Measurements from ENCODE around the gene NLRP6. TPM values are rescaled to one million over a fixed set of nuclear protein-coding genes. Genes with fewer than 3 reads are reported as not detected.
"Not testable (repeated sequence)": the region's sequence is repeated elsewhere in the genome, so short reads cannot be mapped to it uniquely, and the experiment has no call there.

Gene NLRP6
- total and polyA plus RNA-seq, 2 of the 4 experiments (the other 2 are of a cell fraction): not detected

- peak overlapping the region; percentile 2 to 77; a peak in 3 of 4 replicates for H4K8ac ChIP-seq (ENCODE audit: low read depth in 2 of 2, low read length in 2 of 2)
- H3K36me3 ChIP-seq (ENCODE audit: control insufficient read depth, insufficient read depth, low read length); H4K20me1 ChIP-seq (ENCODE audit: insufficient read depth, low read length); H2AFZ ChIP-seq (replicated peaks; ENCODE audit: low read length, poor library complexity); H3K18ac ChIP-seq (ENCODE audit: low read depth, low read length); H3K9me1 ChIP-seq (ENCODE audit: insufficient read depth, low read length); dilution Hi-C loops (cut with HindIII; ENCODE audit: low sequenced_read_pairs, unreplicated experiment); DNase-seq; H3K9me3 ChIP-seq (ENCODE audit: control insufficient read depth, insufficient read depth, low read length); H2BK20ac ChIP-seq (ENCODE audit: low read depth, low read length); CTCF ChIA-PET; H3K27me3 ChIP-seq (ENCODE audit: control insufficient read depth, insufficient read depth, low read length): not testable (repeated sequence)
- H2BK5ac ChIP-seq (ENCODE audit: low read depth, low read length, poor library complexity, severe bottlenecking): peak overlapping the region; percentile 58
- H3K79me1 ChIP-seq (ENCODE audit: low read depth in 1 of 2, low read length in 2 of 2): peaks cover 0 to 25% of the 10 kb centered on the region in 2 experiments; a peak in 2 of 4 replicates
- H3K4me2 ChIP-seq (ENCODE audit: low read depth, low read length): peak overlapping the region; percentile 89
- in situ Hi-C loops (cut with MboI; ENCODE audit: low sequenced_read_pairs) (loop anchor here (10.0 kb wide), 2 partner anchors 46 to 146 kb away; partner anchors contain the start of gene PTDSS2), intact Hi-C loops (cut with micrococcal nuclease) (loop anchor here (5.0 kb wide), 1 partner anchor 102 kb away; the partner anchor contains the start of genes BET1L and RIC8A)
- POLR2A ChIA-PET (ENCODE audit: unreplicated experiment): interaction anchor here (0.6 kb wide), 1 partner anchor 47 kb away, joined by 4 read pairs; no protein-coding TSS in a partner anchor
- peak; percentile 0 for ATAC-seq (ENCODE audit: low read depth)
- peak overlapping the region; percentile 53 for H3K4me3 ChIP-seq (ENCODE audit: insufficient read depth, low read depth, low read length)
- WGBS, 2 experiments (ENCODE audit: extremely low coverage in 2 of 2, insufficient read length in 1 of 2): 67% methylated on average over 8 of the region's 24 CpGs; no CpG with 5 or more reads in 1 of the 2 experiments
- H3K56ac ChIP-seq (ENCODE audit: extremely low read depth, insufficient read depth, low read length): peak overlapping the region; percentile 24; the same call in 1 of the 2 replicates
- H3K4ac ChIP-seq (ENCODE audit: low read depth, low read length): peak overlapping the region; percentile 90
- peak overlapping the region; percentile 42; the same call in 1 of the 2 replicates for H4K5ac ChIP-seq (ENCODE audit: low read depth, low read length)
- H2AK9ac ChIP-seq (replicated peaks; ENCODE audit: low read depth, low read length, poor library complexity): peak overlapping the region; percentile 60
- H4K91ac ChIP-seq (ENCODE audit: insufficient read depth, low read depth, low read length): peak overlapping the region; percentile 80
- H2AK5ac ChIP-seq (ENCODE audit: low read depth, low read length): peak overlapping the region; percentile 80
- H3K23ac ChIP-seq (ENCODE audit: low read depth, low read length): peak overlapping the region; percentile 83
- peaks cover 20% of the 10 kb centered on the region for H3K4me1 ChIP-seq (ENCODE audit: control insufficient read depth, insufficient read depth, low read length)
- H3K14ac ChIP-seq (replicated peaks; ENCODE audit: low read depth, low read length): peak overlapping the region; percentile 67; the same call in 1 of the 2 replicates
- H2BK120ac ChIP-seq (ENCODE audit: low read depth, low read length): peak overlapping the region; percentile 20; the same call in 1 of the 2 replicates
- H2BK15ac ChIP-seq (ENCODE audit: low read depth, low read length): peak overlapping the region; percentile 12; the same call in 2 of the 3 replicates
- peak overlapping the region; percentile 74 for H3K9ac ChIP-seq (ENCODE audit: low read depth, low read length)
- H3K27ac ChIP-seq (ENCODE audit: insufficient read depth, low read length): peak overlapping the region; percentile 19
- BruUV-seq (replicated peaks): TSS peak; percentile 100
Observed at GRCh38 chr11:308740-309665, 30.8 kb downstream of the NLRP6 start.

GRCh38 chr11:309979-310572 lies 31.9 kb downstream of the NLRP6 start:
- Histone ChIP-seq H3K79me1 (ENCODE audit: low read depth in 1 of 2, low read length in 2 of 2) (peaks cover 3 to 35% of the 10 kb centered on the region in 2 experiments; a peak in 3 of 4 replicates), H2AK5ac (ENCODE audit: low read depth, low read length) (peak overlapping the region; percentile 83), H3K4me2 (ENCODE audit: low read depth, low read length) (peak overlapping the region; percentile 89), H4K5ac (ENCODE audit: low read depth, low read length) (peak overlapping the region; percentile 58; the same call in 1 of the 2 replicates), H3K4me3 (ENCODE audit: insufficient read depth, low read depth, low read length) (peak overlapping the region; percentile 53), H2BK120ac (ENCODE audit: low read depth, low read length) (peak overlapping the region; percentile 77; the same call in 1 of the 2 replicates), H3K4ac (ENCODE audit: low read depth, low read length) (peak overlapping the region; percentile 90), H3K4me1 (ENCODE audit: control insufficient read depth, insufficient read depth, low read length) (peaks cover 22% of the 10 kb centered on the region), H3K56ac (ENCODE audit: extremely low read depth, insufficient read depth, low read length) (peak overlapping the region; percentile 54), H4K8ac (ENCODE audit: low read depth in 2 of 2, low read length in 2 of 2) (peak overlapping the region in 1 of 2 experiments; percentile 48; a peak in 1 of 4 replicates), H2BK5ac (ENCODE audit: low read depth, low read length, poor library complexity, severe bottlenecking) (peak overlapping the region; percentile 60), H4K91ac (ENCODE audit: insufficient read depth, low read depth, low read length) (peak overlapping the region; percentile 63; the same call in 1 of the 2 replicates), H3K18ac (ENCODE audit: low read depth, low read length) (peak overlapping the region; percentile 69), H3K23ac (ENCODE audit: low read depth, low read length) (peak overlapping the region; percentile 91; the same call in 1 of the 2 replicates), H3K14ac (replicated peaks; ENCODE audit: low read depth, low read length) (peak overlapping the region; percentile 92; the same call in 1 of the 2 replicates), H3K9ac (ENCODE audit: low read depth, low read length) (peak overlapping the region; percentile 86), H3K27ac (ENCODE audit: insufficient read depth, low read length) (peak overlapping the region; percentile 73)
- CTCF ChIA-PET; H3K9me1 ChIP-seq (ENCODE audit: insufficient read depth, low read length); BruUV-seq (replicated peaks); H3K27me3 ChIP-seq (ENCODE audit: control insufficient read depth, insufficient read depth, low read length); H3K36me3 ChIP-seq (ENCODE audit: control insufficient read depth, insufficient read depth, low read length); H2AFZ ChIP-seq (replicated peaks; ENCODE audit: low read length, poor library complexity); H4K20me1 ChIP-seq (ENCODE audit: insufficient read depth, low read length); H3K9me3 ChIP-seq (ENCODE audit: control insufficient read depth, insufficient read depth, low read length); H2BK20ac ChIP-seq (ENCODE audit: low read depth, low read length); dilution Hi-C loops (cut with HindIII; ENCODE audit: low sequenced_read_pairs, unreplicated experiment); H2BK15ac ChIP-seq (ENCODE audit: low read depth, low read length); H2AK9ac ChIP-seq (replicated peaks; ENCODE audit: low read depth, low read length, poor library complexity): not testable (repeated sequence)
- DNase-seq (peak; percentile 20), ATAC-seq (ENCODE audit: low read depth) (peak; percentile 0; the same call in 1 of the 2 replicates)
- POLR2A ChIA-PET (ENCODE audit: unreplicated experiment): interaction anchor here (0.6 kb wide), 1 partner anchor 46 kb away, joined by 4 read pairs; no protein-coding TSS in a partner anchor
- WGBS, 2 experiments (ENCODE audit: extremely low coverage in 2 of 2, insufficient read length in 1 of 2): 0% methylated on average over 1 of the region's 18 CpGs; no CpG with 5 or more reads in 1 of the 2 experiments
- in situ Hi-C loops (cut with MboI; ENCODE audit: low sequenced_read_pairs): loop anchor here (10.0 kb wide), 2 partner anchors 45 to 145 kb away; partner anchors contain the start of gene PTDSS2
- intact Hi-C loops (cut with micrococcal nuclease): loop anchor here (5.0 kb wide), 1 partner anchor 103 kb away; the partner anchor contains the start of genes BET1L and RIC8A
